NCI-H2196 (cell line): ENCODE results near the gene MRGPRG.

Source experiments
- DNase-seq: peaks from one replicate; lab custom pipeline; 2025; ENCODE audit not compliant: unreplicated experiment; lab: John Stamatoyannopoulos, UW

MRGPRG gene

GRCh38 chr11:3195251-3196160 lies 23.1 kb downstream of the MRGPRG start:
- no peak for DNase-seq

- no peak for DNase-seq
These were observed 24.4 kb downstream of the MRGPRG start for GRCh38 chr11:3194016-3194816.

- no peak for DNase-seq
These were observed 25.1 kb downstream of the MRGPRG start for GRCh38 chr11:3193373-3194015.

- DNase-seq: no peak
These were observed 25.9 kb downstream of the MRGPRG start for GRCh38 chr11:3192511-3193372.

GRCh38 chr11:3191586-3192324 lies 26.9 kb downstream of the MRGPRG start:
- DNase-seq: no peak

GRCh38 chr11:3190600-3190999 lies 28.0 kb downstream of the MRGPRG start:
- no peak for DNase-seq

- DNase-seq: no peak
These were observed 28.6 kb downstream of the MRGPRG start for GRCh38 chr11:3189886-3190583.

- DNase-seq: no peak
These were observed 29.3 kb downstream of the MRGPRG start for GRCh38 chr11:3189196-3189843.

- no peak for DNase-seq
These were observed 30.0 kb downstream of the MRGPRG start for GRCh38 chr11:3188496-3189195.

- no peak for DNase-seq
These were observed 32.3 kb downstream of the MRGPRG start for GRCh38 chr11:3186166-3186953.

- no peak for DNase-seq
These were observed 33.8 kb downstream of the MRGPRG start for GRCh38 chr11:3184732-3185347.

- no peak for DNase-seq
These were observed 35.1 kb downstream of the MRGPRG start for GRCh38 chr11:3183523-3183922.

GRCh38 chr11:3182462-3182852 lies 36.2 kb downstream of the MRGPRG start:
- DNase-seq: no peak

- no peak for DNase-seq
These were observed 36.7 kb downstream of the MRGPRG start for GRCh38 chr11:3181725-3182461.

GRCh38 chr11:3180869-3181268 lies 37.7 kb downstream of the MRGPRG start:
- no peak for DNase-seq

GRCh38 chr11:3178349-3178748 lies 40.3 kb downstream of the MRGPRG start:
- DNase-seq: no peak
